Stimulated activated naive CD8-positive, alpha-beta T cell treated with anti-CD3 and anti-CD28 coated beads, Interleukin-15, Interleukin-2, amounts not matched to agents 100 ng/mL and 50 ng/mL, for 24 hours (primary cell): ENCODE data around the gene PLXNA2.

Source experiments
- H3K27ac Mint-ChIP-seq: one replicate; pipeline ENCODE4 v1.8.0; 2021; ENCODE audit warnings: mild to moderate bottlenecking, mixed read lengths
- H3K27me3 Mint-ChIP-seq: one replicate; pipeline ENCODE4 v1.8.0; 2021; ENCODE audit warnings: mixed read lengths
- H3K36me3 Mint-ChIP-seq: one replicate; pipeline ENCODE4 v1.8.0; 2021; ENCODE audit warnings: low read depth, mixed read lengths
- H3K4me1 Mint-ChIP-seq: one replicate; pipeline ENCODE4 v1.8.0; 2021; ENCODE audit warnings: low read depth, mixed read lengths
- H3K4me3 Mint-ChIP-seq: one replicate; pipeline ENCODE4 v1.8.0; 2021; ENCODE audit warnings: mild to moderate bottlenecking, mixed read lengths
- H3K9me3 Mint-ChIP-seq: one replicate; pipeline ENCODE4 v1.8.0; 2021; ENCODE audit warnings: mixed read lengths

PLXNA2 gene

GRCh38 chr1:208154679-208155642 is 89.2 kb downstream of the PLXNA2 start:
- Mint-ChIP-seq H3K36me3 (no peaks in the 10 kb centered on the region), H3K4me3 (no peak overlapping the region), H3K27me3 (no peaks in the 10 kb centered on the region), H3K27ac (no peak overlapping the region), H3K9me3 (no peaks in the 10 kb centered on the region), H3K4me1 (no peaks in the 10 kb centered on the region)

- Mint-ChIP-seq H3K9me3 (no peaks in the 10 kb centered on the region), H3K27me3 (no peaks in the 10 kb centered on the region), H3K27ac (no peak overlapping the region), H3K4me1 (no peaks in the 10 kb centered on the region), H3K4me3 (no peak overlapping the region), H3K36me3 (no peaks in the 10 kb centered on the region)
Measured at GRCh38 chr1:208154040-208154439, 90.1 kb downstream of the PLXNA2 start.

- Mint-ChIP-seq H3K27me3 (no peaks in the 10 kb centered on the region), H3K36me3 (no peaks in the 10 kb centered on the region), H3K4me3 (no peak overlapping the region), H3K9me3 (no peaks in the 10 kb centered on the region), H3K27ac (no peak overlapping the region), H3K4me1 (no peaks in the 10 kb centered on the region)
Measured at GRCh38 chr1:208153386-208153785, 90.8 kb downstream of the PLXNA2 start.

GRCh38 chr1:208151728-208152598 is 92.2 kb downstream of the PLXNA2 start:
- no peaks in the 10 kb centered on the region for H3K27me3 Mint-ChIP-seq
- H3K4me1 Mint-ChIP-seq: no peaks in the 10 kb centered on the region
- H3K4me3 Mint-ChIP-seq: no peak overlapping the region
- H3K36me3 Mint-ChIP-seq: no peaks in the 10 kb centered on the region
- no peaks in the 10 kb centered on the region for H3K9me3 Mint-ChIP-seq
- H3K27ac Mint-ChIP-seq: no peak overlapping the region

GRCh38 chr1:208150833-208151458 is 93.2 kb downstream of the PLXNA2 start:
- Mint-ChIP-seq H3K27ac (no peak overlapping the region), H3K27me3 (no peaks in the 10 kb centered on the region), H3K9me3 (no peaks in the 10 kb centered on the region), H3K4me3 (no peak overlapping the region), H3K4me1 (no peaks in the 10 kb centered on the region), H3K36me3 (no peaks in the 10 kb centered on the region)

GRCh38 chr1:208149776-208150514 is 94.2 kb downstream of the PLXNA2 start:
- H3K27me3 Mint-ChIP-seq: no peaks in the 10 kb centered on the region
- no peaks in the 10 kb centered on the region for H3K4me1 Mint-ChIP-seq
- H3K9me3 Mint-ChIP-seq: no peaks in the 10 kb centered on the region
- no peaks in the 10 kb centered on the region for H3K36me3 Mint-ChIP-seq
- H3K4me3 Mint-ChIP-seq: no peak overlapping the region
- no peak overlapping the region for H3K27ac Mint-ChIP-seq

GRCh38 chr1:208149213-208149612 is 95.0 kb downstream of the PLXNA2 start:
- H3K27me3 Mint-ChIP-seq: no peaks in the 10 kb centered on the region
- no peaks in the 10 kb centered on the region for H3K9me3 Mint-ChIP-seq
- no peaks in the 10 kb centered on the region for H3K4me1 Mint-ChIP-seq
- H3K4me3 Mint-ChIP-seq: no peak overlapping the region
- H3K27ac Mint-ChIP-seq: no peak overlapping the region
- no peaks in the 10 kb centered on the region for H3K36me3 Mint-ChIP-seq

GRCh38 chr1:208148380-208148779 is 95.8 kb downstream of the PLXNA2 start:
- H3K9me3 Mint-ChIP-seq: no peaks in the 10 kb centered on the region
- no peaks in the 10 kb centered on the region for H3K27me3 Mint-ChIP-seq
- H3K36me3 Mint-ChIP-seq: no peaks in the 10 kb centered on the region
- no peak overlapping the region for H3K4me3 Mint-ChIP-seq
- no peaks in the 10 kb centered on the region for H3K4me1 Mint-ChIP-seq
- H3K27ac Mint-ChIP-seq: no peak overlapping the region

- Mint-ChIP-seq H3K27me3 (no peaks in the 10 kb centered on the region), H3K36me3 (no peaks in the 10 kb centered on the region), H3K9me3 (no peaks in the 10 kb centered on the region), H3K4me1 (no peaks in the 10 kb centered on the region), H3K4me3 (no peak overlapping the region), H3K27ac (no peak overlapping the region)
Measured at GRCh38 chr1:208146650-208147049, 97.5 kb downstream of the PLXNA2 start.

- H3K27ac Mint-ChIP-seq: no peak overlapping the region
- no peaks in the 10 kb centered on the region for H3K9me3 Mint-ChIP-seq
- no peak overlapping the region for H3K4me3 Mint-ChIP-seq
- H3K27me3 Mint-ChIP-seq: no peaks in the 10 kb centered on the region
- no peaks in the 10 kb centered on the region for H3K36me3 Mint-ChIP-seq
- H3K4me1 Mint-ChIP-seq: no peaks in the 10 kb centered on the region
Measured at GRCh38 chr1:208145167-208145566, 99.0 kb downstream of the PLXNA2 start.

- Mint-ChIP-seq H3K9me3 (no peaks in the 10 kb centered on the region), H3K27ac (no peak overlapping the region), H3K27me3 (no peaks in the 10 kb centered on the region), H3K36me3 (no peaks in the 10 kb centered on the region), H3K4me1 (no peaks in the 10 kb centered on the region), H3K4me3 (no peak overlapping the region)
Measured at GRCh38 chr1:208142590-208143382, 101.4 kb downstream of the PLXNA2 start.

GRCh38 chr1:208141610-208142192 is 102.5 kb downstream of the PLXNA2 start:
- H3K4me3 Mint-ChIP-seq: no peak overlapping the region
- H3K36me3 Mint-ChIP-seq: no peaks in the 10 kb centered on the region
- H3K9me3 Mint-ChIP-seq: no peaks in the 10 kb centered on the region
- no peak overlapping the region for H3K27ac Mint-ChIP-seq
- no peaks in the 10 kb centered on the region for H3K27me3 Mint-ChIP-seq
- H3K4me1 Mint-ChIP-seq: no peaks in the 10 kb centered on the region

GRCh38 chr1:208139434-208140045 is 104.6 kb downstream of the PLXNA2 start:
- Mint-ChIP-seq H3K27ac (no peak overlapping the region), H3K4me3 (no peak overlapping the region), H3K4me1 (no peaks in the 10 kb centered on the region), H3K9me3 (no peaks in the 10 kb centered on the region), H3K27me3 (no peaks in the 10 kb centered on the region), H3K36me3 (no peaks in the 10 kb centered on the region)
